ENCODE results near the gene EED.
A peak's percentile ranks its signal among the peaks of the same experiment; 100 is the strongest.

The EED gene
- 40.4 to 44.3 (median 42.4) reads per million in 3 donors for total RNA-seq

- Histone ChIP-seq H3K4me1 (ENCODE audit: control insufficient read depth, insufficient read depth, low read length, poor library complexity, severe bottlenecking) (peaks cover 15% of the 10 kb centered on the region), H3K36me3 (ENCODE audit: control insufficient read depth, insufficient read depth, low read length) (no peaks in the 10 kb centered on the region), H3K27ac (ENCODE audit: insufficient read depth, low read length, poor library complexity, severe bottlenecking) (peak within 1 kb of the TSS; percentile 99), H3K27me3 (replicated peaks; ENCODE audit: control insufficient read depth, insufficient read depth, low read length, poor library complexity, severe bottlenecking) (no peaks in the 10 kb centered on the region), H3K9me3 (ENCODE audit: control insufficient read depth, low read length) (no peaks in the 10 kb centered on the region), H3K4me3 (ENCODE audit: insufficient read depth, low read depth, low read length, poor library complexity, severe bottlenecking) (peak within 1 kb of the TSS; percentile 99)
- DNase-seq = peak; percentile 87 to 90 (median 89)
Observed at GRCh38 chr11:86244522-86245368, at the start of gene EED. EED (plus strand) TSS chr11:86244753; CDS start chr11:86245230, 477 bp downstream.

- H3K27me3 ChIP-seq (replicated peaks; ENCODE audit: control insufficient read depth, insufficient read depth, low read length, poor library complexity, severe bottlenecking) = no peaks in the 10 kb centered on the region
- no peaks in the 10 kb centered on the region for H3K36me3 ChIP-seq (ENCODE audit: control insufficient read depth, insufficient read depth, low read length)
- no peak for DNase-seq
- H3K9me3 ChIP-seq (ENCODE audit: control insufficient read depth, low read length) = no peaks in the 10 kb centered on the region
- H3K4me3 ChIP-seq (ENCODE audit: insufficient read depth, low read depth, low read length, poor library complexity, severe bottlenecking) = no peak overlapping the region
- peaks cover 9% of the 10 kb centered on the region for H3K4me1 ChIP-seq (ENCODE audit: control insufficient read depth, insufficient read depth, low read length, poor library complexity, severe bottlenecking)
- H3K27ac ChIP-seq (ENCODE audit: insufficient read depth, low read length, poor library complexity, severe bottlenecking) = no peak overlapping the region
Observed at GRCh38 chr11:86194998-86195397, 49.6 kb upstream of the EED start.

- DNase-seq = no peak
- Histone ChIP-seq H3K9me3 (ENCODE audit: control insufficient read depth, low read length) (no peaks in the 10 kb centered on the region), H3K4me1 (ENCODE audit: control insufficient read depth, insufficient read depth, low read length, poor library complexity, severe bottlenecking) (peaks cover 9% of the 10 kb centered on the region), H3K36me3 (ENCODE audit: control insufficient read depth, insufficient read depth, low read length) (no peaks in the 10 kb centered on the region), H3K4me3 (ENCODE audit: insufficient read depth, low read depth, low read length, poor library complexity, severe bottlenecking) (no peak overlapping the region), H3K27ac (ENCODE audit: insufficient read depth, low read length, poor library complexity, severe bottlenecking) (no peak overlapping the region), H3K27me3 (replicated peaks; ENCODE audit: control insufficient read depth, insufficient read depth, low read length, poor library complexity, severe bottlenecking) (no peaks in the 10 kb centered on the region)
Observed at GRCh38 chr11:86196085-86196696, 48.4 kb upstream of the EED start.

- peaks cover 10% of the 10 kb centered on the region for H3K4me1 ChIP-seq (ENCODE audit: control insufficient read depth, insufficient read depth, low read length, poor library complexity, severe bottlenecking)
- H3K36me3 ChIP-seq (ENCODE audit: control insufficient read depth, insufficient read depth, low read length) = no peaks in the 10 kb centered on the region
- H3K27me3 ChIP-seq (replicated peaks; ENCODE audit: control insufficient read depth, insufficient read depth, low read length, poor library complexity, severe bottlenecking) = no peaks in the 10 kb centered on the region
- H3K27ac ChIP-seq (ENCODE audit: insufficient read depth, low read length, poor library complexity, severe bottlenecking) = no peak overlapping the region
- H3K4me3 ChIP-seq (ENCODE audit: insufficient read depth, low read depth, low read length, poor library complexity, severe bottlenecking) = no peak overlapping the region
- no peaks in the 10 kb centered on the region for H3K9me3 ChIP-seq (ENCODE audit: control insufficient read depth, low read length)
- no peak for DNase-seq
Observed at GRCh38 chr11:86196913-86197312, 47.6 kb upstream of the EED start.

- peaks cover 15% of the 10 kb centered on the region for H3K4me1 ChIP-seq (ENCODE audit: control insufficient read depth, insufficient read depth, low read length, poor library complexity, severe bottlenecking)
- H3K36me3 ChIP-seq (ENCODE audit: control insufficient read depth, insufficient read depth, low read length) = no peaks in the 10 kb centered on the region
- H3K27ac ChIP-seq (ENCODE audit: insufficient read depth, low read length, poor library complexity, severe bottlenecking) = no peak overlapping the region
- no peak overlapping the region for H3K4me3 ChIP-seq (ENCODE audit: insufficient read depth, low read depth, low read length, poor library complexity, severe bottlenecking)
- no peaks in the 10 kb centered on the region for H3K27me3 ChIP-seq (replicated peaks; ENCODE audit: control insufficient read depth, insufficient read depth, low read length, poor library complexity, severe bottlenecking)
- no peaks in the 10 kb centered on the region for H3K9me3 ChIP-seq (ENCODE audit: control insufficient read depth, low read length)
- DNase-seq = no peak
Observed at GRCh38 chr11:86197448-86197847, 47.1 kb upstream of the EED start.

GRCh38 chr11:86198139-86198538 is 46.4 kb upstream of the EED start:
- no peaks in the 10 kb centered on the region for H3K36me3 ChIP-seq (ENCODE audit: control insufficient read depth, insufficient read depth, low read length)
- H3K4me1 ChIP-seq (ENCODE audit: control insufficient read depth, insufficient read depth, low read length, poor library complexity, severe bottlenecking) = peaks cover 10% of the 10 kb centered on the region
- H3K27me3 ChIP-seq (replicated peaks; ENCODE audit: control insufficient read depth, insufficient read depth, low read length, poor library complexity, severe bottlenecking) = no peaks in the 10 kb centered on the region
- no peak overlapping the region for H3K27ac ChIP-seq (ENCODE audit: insufficient read depth, low read length, poor library complexity, severe bottlenecking)
- DNase-seq = no peak
- H3K9me3 ChIP-seq (ENCODE audit: control insufficient read depth, low read length) = no peaks in the 10 kb centered on the region
- no peak overlapping the region for H3K4me3 ChIP-seq (ENCODE audit: insufficient read depth, low read depth, low read length, poor library complexity, severe bottlenecking)

GRCh38 chr11:86199354-86199753 is 45.2 kb upstream of the EED start:
- Histone ChIP-seq H3K27ac (ENCODE audit: insufficient read depth, low read length, poor library complexity, severe bottlenecking) (no peak overlapping the region), H3K36me3 (ENCODE audit: control insufficient read depth, insufficient read depth, low read length) (no peaks in the 10 kb centered on the region), H3K9me3 (ENCODE audit: control insufficient read depth, low read length) (no peaks in the 10 kb centered on the region), H3K27me3 (replicated peaks; ENCODE audit: control insufficient read depth, insufficient read depth, low read length, poor library complexity, severe bottlenecking) (no peaks in the 10 kb centered on the region), H3K4me3 (ENCODE audit: insufficient read depth, low read depth, low read length, poor library complexity, severe bottlenecking) (no peak overlapping the region), H3K4me1 (ENCODE audit: control insufficient read depth, insufficient read depth, low read length, poor library complexity, severe bottlenecking) (peaks cover 6% of the 10 kb centered on the region)
- no peak for DNase-seq

- no peak overlapping the region for H3K27ac ChIP-seq (ENCODE audit: insufficient read depth, low read length, poor library complexity, severe bottlenecking)
- DNase-seq = no peak
- H3K9me3 ChIP-seq (ENCODE audit: control insufficient read depth, low read length) = no peaks in the 10 kb centered on the region
- no peak overlapping the region for H3K4me3 ChIP-seq (ENCODE audit: insufficient read depth, low read depth, low read length, poor library complexity, severe bottlenecking)
- H3K27me3 ChIP-seq (replicated peaks; ENCODE audit: control insufficient read depth, insufficient read depth, low read length, poor library complexity, severe bottlenecking) = no peaks in the 10 kb centered on the region
- peaks cover 6% of the 10 kb centered on the region for H3K4me1 ChIP-seq (ENCODE audit: control insufficient read depth, insufficient read depth, low read length, poor library complexity, severe bottlenecking)
- H3K36me3 ChIP-seq (ENCODE audit: control insufficient read depth, insufficient read depth, low read length) = no peaks in the 10 kb centered on the region
Observed at GRCh38 chr11:86201371-86201884, 43.1 kb upstream of the EED start.

GRCh38 chr11:86202013-86202336 is 42.6 kb upstream of the EED start:
- Histone ChIP-seq H3K27ac (ENCODE audit: insufficient read depth, low read length, poor library complexity, severe bottlenecking) (no peak overlapping the region), H3K36me3 (ENCODE audit: control insufficient read depth, insufficient read depth, low read length) (no peaks in the 10 kb centered on the region), H3K4me1 (ENCODE audit: control insufficient read depth, insufficient read depth, low read length, poor library complexity, severe bottlenecking) (peaks cover 6% of the 10 kb centered on the region), H3K27me3 (replicated peaks; ENCODE audit: control insufficient read depth, insufficient read depth, low read length, poor library complexity, severe bottlenecking) (no peaks in the 10 kb centered on the region), H3K9me3 (ENCODE audit: control insufficient read depth, low read length) (no peaks in the 10 kb centered on the region), H3K4me3 (ENCODE audit: insufficient read depth, low read depth, low read length, poor library complexity, severe bottlenecking) (peak overlapping the region; percentile 48)
- no peak for DNase-seq

- Histone ChIP-seq H3K9me3 (ENCODE audit: control insufficient read depth, low read length) (no peaks in the 10 kb centered on the region), H3K36me3 (ENCODE audit: control insufficient read depth, insufficient read depth, low read length) (no peaks in the 10 kb centered on the region), H3K27ac (ENCODE audit: insufficient read depth, low read length, poor library complexity, severe bottlenecking) (no peak overlapping the region), H3K4me1 (ENCODE audit: control insufficient read depth, insufficient read depth, low read length, poor library complexity, severe bottlenecking) (peaks cover 6% of the 10 kb centered on the region), H3K27me3 (replicated peaks; ENCODE audit: control insufficient read depth, insufficient read depth, low read length, poor library complexity, severe bottlenecking) (no peaks in the 10 kb centered on the region), H3K4me3 (ENCODE audit: insufficient read depth, low read depth, low read length, poor library complexity, severe bottlenecking) (no peak overlapping the region)
- no peak for DNase-seq
Observed at GRCh38 chr11:86204356-86204755, 40.2 kb upstream of the EED start.
